Adrenal gland (tissue), 19 donors: Measurements from ENCODE around the gene RNF20. TPM values are rescaled to one million over a fixed set of nuclear protein-coding genes. Genes with fewer than 3 reads are reported as not detected.
A peak's percentile ranks its signal among the peaks of the same experiment; 100 is the strongest.

ENCODE experiments used
- DNase-seq, 7 donors: peaks; one replicate each; pipeline ENCODE4 v3.0.0-alpha.2; 2019 to 2020
- H3K27ac ChIP-seq, 5 donors: fragments of 200-600 bp; sonication (generic) in 4 of 5; 1 replicate in 3 of 5; 2 replicates in 2 of 5; pipeline versions ENCODE4 v1.5.1 to v1.8.0; 2016 to 2020; ENCODE audit warnings: mild to moderate bottlenecking in 1 of 5
- H3K27me3 ChIP-seq: fragments of 200-600 bp; 2 replicates; pipeline ENCODE4 v1.8.0; 2021
- H3K36me3 ChIP-seq, 2 donors: fragments of 200-600 bp; replicated peaks in 1 of 2; 1 replicate in 1 of 2; 2 replicates in 1 of 2; pipeline versions ENCODE4 v1.5.1 to v1.8.0; 2018 to 2022
- H3K4me1 ChIP-seq, 2 donors: fragments of 200-600 bp; replicated peaks in 1 of 2; 1 replicate in 1 of 2; 2 replicates in 1 of 2; pipeline versions ENCODE4 v1.5.1 to v1.8.0; 2018 to 2021
- H3K4me3 ChIP-seq, 4 donors: fragments of 200-600 bp; sonication (generic) in 3 of 4; one replicate each; pipeline ENCODE4 v1.5.1; 2016 to 2018
- H3K9me3 ChIP-seq, 3 donors: fragments of 200-600 bp; sonication (generic) in 1 of 3; replicated peaks in 1 of 3; 1 replicate in 2 of 3; 2 replicates in 1 of 3; pipeline versions ENCODE4 v1.5.1 to v1.8.0; 2016 to 2021
- CTCF ChIP-seq, 6 experiments: fragments of 450-650 bp in 4 of 6; fragments of 200-600 bp in 2 of 6; sonication (generic) in 1 of 6; IDR thresholded peaks; 1 replicate in 5 of 6; 2 replicates in 1 of 6; pipeline versions ENCODE4 v1.5.1 to v1.8.0; 2016 to 2021; ENCODE audit warnings: antibody characterized with exemption in 6 of 6, mild to moderate bottlenecking in 2 of 6, moderate library complexity in 1 of 6
- POLR2A ChIP-seq, 2 donors: fragments of 450-650 bp; IDR thresholded peaks; one replicate each; pipeline ENCODE4 v1.6.1; 2017; ENCODE audit warnings: antibody characterized with exemption in 2 of 2, mild to moderate bottlenecking in 2 of 2, moderate library complexity in 1 of 2
- WGBS, 4 donors: extraction: QIAGEN DNeasy Blood & Tissue Kit in 2 of 4; methylation state at CpG; one replicate each; pipeline versions ENCODE4 v1.1.5 to v1.1.7; 2013 to 2017; 5-methylcytosine and 5-hydroxymethylcytosine counted together
- intact Hi-C, 2 donors: fragments of 100-400 bp; cut with DNase I; formaldehyde crosslinking; loops; one replicate each; pipeline versions ENCODE4 v1.14.1 to v1.15.0; 2022 to 2023
- long read RNA-seq, 10 donors: library from polyadenylated mRNA in 3 of 10; unstranded in 2 of 10; stranded (forward) in 1 of 10; transcript quantifications; one replicate each; pipeline ENCODE4 v2.0.0 and lab custom pipeline, GENCODE V29; 2021 to 2026
- polyA plus RNA-seq, 3 donors: library from polyadenylated mRNA; stranded (reverse); fragments of 200-250 nt in 2 of 3; fragments of 350-450 nt in 1 of 3; fragmentation: Illumina TruSeq in 1 of 3; extraction: RNeasy Lipid Tissue Mini Kit (QIAGEN cat#74804) in 1 of 3; gene quantifications; one replicate each; pipeline ENCODE4 v1.2.3, GENCODE V29; 2013 to 2014
- total RNA-seq, 9 donors: library from RNA; depleted of rRNA in 4 of 9; stranded (reverse); fragments of >200 nt in 4 of 9; fragments of 120-200 nt in 1 of 9; fragmentation: NEBNext Ultra II Directional in 1 of 9; extraction: Animal tissue kit (Norgen Biotek cat#: 25700) in 1 of 9; gene quantifications; one replicate each; pipeline versions ENCODE4 v1.1.0 to v1.2.4, GENCODE V29; 2013 to 2023
- donor health status: healthy with polysubstance abuse.
- donor health status: Bipolar disorder and iron deficiency.
- donor health status: DM: yes; HTN: yes; CAD: no.
- donor health status: DM: no; HTN: no; CAD: no.
- donor health status: DM: no; HTN: no; CAD: no.
- donor health status: DM: yes; HTN: yes; CAD: no.

The RNF20 gene
- total RNA-seq: 10 to 100 TPM; 19.8 to 46.8 (median 31.1) TPM
- polyA plus RNA-seq: 10 to 100 TPM; 13.5 to 43.3 (median 17.7) TPM
- long read RNA-seq, donor 1, partial matches to known transcripts: 5 of 6 reads
- long read RNA-seq, donor 1, other reads (novel, unspliced or antisense): 0 of 6 reads
- long read RNA-seq, donor 2: 0 reads
- long read RNA-seq, donor 3: 0 reads
- long read RNA-seq, donor 4, partial matches to known transcripts: 26 of 33 reads
- long read RNA-seq, donor 4, other reads (novel, unspliced or antisense): 4 of 33 reads
- long read RNA-seq, donor 5, transcript RNF20-202 (20 exons, 3,940 nt): major isoform, 48 of 59 reads
- long read RNA-seq, donor 5, partial matches to known transcripts: 4 of 59 reads
- long read RNA-seq, donor 5, other reads (novel, unspliced or antisense): 7 of 59 reads
- long read RNA-seq, donor 6, partial matches to known transcripts: 27 of 32 reads
- long read RNA-seq, donor 6, other reads (novel, unspliced or antisense): 4 of 32 reads
- long read RNA-seq, donor 7, partial matches to known transcripts: 0 of 1 reads
- long read RNA-seq, donor 7, other reads (novel, unspliced or antisense): 0 of 1 reads
- long read RNA-seq, donor 8, partial matches to known transcripts: 6 of 8 reads
- long read RNA-seq, donor 8, other reads (novel, unspliced or antisense): 0 of 8 reads
- long read RNA-seq, donor 9, partial matches to known transcripts: 5 of 6 reads
- long read RNA-seq, donor 9, other reads (novel, unspliced or antisense): 0 of 6 reads
- long read RNA-seq, donor 10: 0 reads

- intact Hi-C loops: no loop called here
- Histone ChIP-seq H3K36me3 (peaks cover 0 to 25% of the 10 kb centered on the region in 2 donors), H3K9me3 (no peaks in the 10 kb centered on the region), H3K27me3 (no peaks in the 10 kb centered on the region), H3K27ac (peak within 1 kb of the TSS; percentile 87 to 98 (median 91)), H3K4me1 (peaks cover 7 to 20% of the 10 kb centered on the region in 2 donors), H3K4me3 (peak within 1 kb of the TSS; percentile 48 to 95 (median 72))
- TF ChIP-seq CTCF (IDR thresholded peaks at IDR 0.05) (no peak), POLR2A (IDR thresholded peaks at IDR 0.05) (peak in 1 of 2 donors; percentile 56)
- WGBS, 4 donors: 0 to 1% (median 1%) methylated on average over 30 to 45 of the region's 45 CpGs
- peak; percentile 99 to 100 (median 100) for DNase-seq
Observed at GRCh38 chr9:101533334-101534204, at the start of gene RNF20. Gene RNF20 (plus strand): TSS chr9:101533853. CDS start chr9:101535424, 1,571 bp downstream.

- 79 to 87% (median 82%) methylated on average over 1 of the region's 1 CpG for WGBS, 4 donors
- no peak for DNase-seq
- TF ChIP-seq POLR2A (IDR thresholded peaks at IDR 0.05) (no peak), CTCF (IDR thresholded peaks at IDR 0.05) (no peak)
- Histone ChIP-seq H3K4me3 (no peak overlapping the region), H3K36me3 (no peaks in the 10 kb centered on the region), H3K27me3 (no peaks in the 10 kb centered on the region), H3K27ac (no peak overlapping the region), H3K9me3 (peaks cover 0 to under 1% (median 0%) of the 10 kb centered on the region in 3 donors), H3K4me1 (peaks cover 7 to 30% of the 10 kb centered on the region in 2 donors)
- intact Hi-C loops: no loop called here
Observed at GRCh38 chr9:101484046-101484445, 49.6 kb upstream of the RNF20 start.

- DNase-seq: peak; percentile 32 to 70 (median 42)
- Histone ChIP-seq H3K27ac (peak overlapping the region; percentile 4 to 91 (median 87)), H3K27me3 (no peaks in the 10 kb centered on the region), H3K9me3 (peaks cover 0 to 3% (median 0%) of the 10 kb centered on the region in 3 donors), H3K36me3 (no peaks in the 10 kb centered on the region), H3K4me1 (peaks cover 7 to 26% of the 10 kb centered on the region in 2 donors), H3K4me3 (peak overlapping the region; percentile 49 to 74 (median 60))
- intact Hi-C loops: no loop called here
- WGBS, 4 donors: 1 to 3% (median 1%) methylated on average over 14 to 61 of the region's 61 CpGs
- TF ChIP-seq POLR2A (IDR thresholded peaks at IDR 0.05) (peak in 1 of 2 donors; percentile 45), CTCF (IDR thresholded peaks at IDR 0.05) (no peak)
Observed at GRCh38 chr9:101485924-101486692, 47.5 kb upstream of the RNF20 start.
